Activated CD4-positive, alpha-beta T cell treated with anti-CD3 and anti-CD28 coated beads, Interleukin-2, amount 10 ng/mL, durations not matched to agents 7 days and 5 days (primary cell): ENCODE data around the gene PACSIN2. TPM values are rescaled to one million over a fixed set of nuclear protein-coding genes. Genes with fewer than 3 reads are reported as not detected.
"Not testable (repeated sequence)": the region's sequence is repeated elsewhere in the genome, so short reads cannot be mapped to it uniquely, and the experiment has no call there.

ENCODE experiments used
- CTCF ChIA-PET: fragments of 350-600 bp; sonication (Branson Sonifier 250); formaldehyde crosslinking; loops from one replicate; lab custom pipeline; 2021; ENCODE audit warnings: antibody characterized with exemption; lab: Charles Lee
- POLR2A ChIA-PET: fragments of 350-600 bp; sonication (Branson Sonifier 250); formaldehyde crosslinking; loops from one replicate; lab custom pipeline; 2021; ENCODE audit warnings: antibody characterized with exemption; lab: Charles Lee
- DNase-seq: peaks from one replicate; pipeline ENCODE4 v3.0.0-alpha.2; 2020
- H3K27ac Mint-ChIP-seq: one replicate; pipeline ENCODE4 v1.8.0; 2021; ENCODE audit warnings: mild to moderate bottlenecking, moderate library complexity, mixed read lengths
- H3K27me3 Mint-ChIP-seq: one replicate; pipeline ENCODE4 v1.8.0; 2021; ENCODE audit warnings: mixed read lengths
- H3K36me3 Mint-ChIP-seq: one replicate; pipeline ENCODE4 v1.8.0; 2021; ENCODE audit warnings: low read depth, mixed read lengths
- H3K4me1 Mint-ChIP-seq: one replicate; pipeline ENCODE4 v1.8.0; 2021; ENCODE audit warnings: mixed read lengths
- H3K4me3 Mint-ChIP-seq: one replicate; pipeline ENCODE4 v1.8.0; 2021; ENCODE audit warnings: mild to moderate bottlenecking, moderate library complexity, mixed read lengths
- H3K9me3 Mint-ChIP-seq: one replicate; pipeline ENCODE4 v1.8.0; 2021; ENCODE audit warnings: mixed read lengths
- total RNA-seq, 2 experiments: library from RNA; stranded (reverse); gene quantifications; one replicate each; pipeline ENCODE4 v1.2.3, GENCODE V29; 2021

Gene PACSIN2
- total RNA-seq, 2 experiments from 2014 or later, result 32.3 to 35.8 TPM

- ChIA-PET CTCF (no interaction called here), POLR2A (no interaction called here)
- Mint-ChIP-seq H3K4me1 (no peaks in the 10 kb centered on the region), H3K27me3 (no peaks in the 10 kb centered on the region), H3K27ac (no peak overlapping the region), H3K4me3 (no peak overlapping the region), H3K36me3 (no peaks in the 10 kb centered on the region), H3K9me3 (no peaks in the 10 kb centered on the region)
- DNase-seq, result no peak
Observed at GRCh38 chr22:43031617-43032016, 16.7 kb upstream of the PACSIN2 start.

- Mint-ChIP-seq H3K9me3 (no peaks in the 10 kb centered on the region), H3K27me3 (peaks cover 3% of the 10 kb centered on the region), H3K4me1 (peaks cover 10% of the 10 kb centered on the region), H3K27ac (no peak overlapping the region), H3K4me3 (no peak overlapping the region), H3K36me3 (no peaks in the 10 kb centered on the region)
- ChIA-PET POLR2A (no interaction called here), CTCF (interaction anchor here (1.9 kb wide), 1 partner anchor 15 kb away, joined by 5 read pairs; no protein-coding TSS in a partner anchor)
- no peak for DNase-seq
Observed at GRCh38 chr22:43018615-43019014, 3.7 kb upstream of the PACSIN2 start.

GRCh38 chr22:43017525-43018460 lies 2.8 kb upstream of the PACSIN2 start:
- no peaks in the 10 kb centered on the region for H3K9me3 Mint-ChIP-seq

GRCh38 chr22:43016150-43016549 lies 1.2 kb upstream of the PACSIN2 start:
- H3K4me1 Mint-ChIP-seq, result peaks cover 22% of the 10 kb centered on the region
- H3K27me3 Mint-ChIP-seq, DNase-seq, H3K4me3 Mint-ChIP-seq, POLR2A ChIA-PET, H3K9me3 Mint-ChIP-seq, CTCF ChIA-PET, H3K27ac Mint-ChIP-seq, H3K36me3 Mint-ChIP-seq: not testable (repeated sequence)

More at GRCh38 chr22:43017525-43018460, 2.8 kb upstream of the PACSIN2 start:
- DNase-seq, result no peak
- Mint-ChIP-seq H3K27ac (no peak overlapping the region), H3K4me1 (peaks cover 19% of the 10 kb centered on the region), H3K4me3 (no peak overlapping the region), H3K36me3 (no peaks in the 10 kb centered on the region), H3K27me3 (peaks cover 3% of the 10 kb centered on the region)
- POLR2A ChIA-PET, result interaction anchor here (0.6 kb wide), 1 partner anchor 71 kb away, joined by 3 read pairs; no protein-coding TSS in a partner anchor
- CTCF ChIA-PET, result interaction anchor here (0.7 to 1.9 kb wide), 2 partner anchors 16 to 1836 kb away, joined by 3 to 5 read pairs; no protein-coding TSS in a partner anchor

GRCh38 chr22:43015677-43016042 lies 711 bp upstream of the PACSIN2 start:
- Mint-ChIP-seq H3K4me3 (peak overlapping the region; percentile 95), H3K4me1 (peaks cover 22% of the 10 kb centered on the region), H3K27me3 (peaks cover 3% of the 10 kb centered on the region), H3K9me3 (no peaks in the 10 kb centered on the region), H3K27ac (peak overlapping the region; percentile 94), H3K36me3 (no peaks in the 10 kb centered on the region)
- ChIA-PET CTCF (interaction anchor here (0.7 kb wide), 1 partner anchor 1426 kb away, joined by 3 read pairs; no protein-coding TSS in a partner anchor), POLR2A (interaction anchor here (0.6 kb wide), 1 partner anchor 122 kb away, joined by 3 read pairs; no protein-coding TSS in a partner anchor)
- no peak for DNase-seq

- H3K27ac Mint-ChIP-seq, result peak overlapping the region; percentile 89
- peaks cover 22% of the 10 kb centered on the region for H3K4me1 Mint-ChIP-seq
- DNase-seq, result peak; percentile 44
- ChIA-PET POLR2A (no interaction called here), CTCF (interaction anchor here (0.6 to 1.3 kb wide), 4 partner anchors 9 to 34 kb away, joined by 3 to 4 read pairs (median 3); no protein-coding TSS in a partner anchor)
- H3K36me3 Mint-ChIP-seq, result no peaks in the 10 kb centered on the region
- H3K27me3 Mint-ChIP-seq, result peaks cover 3% of the 10 kb centered on the region
- no peaks in the 10 kb centered on the region for H3K9me3 Mint-ChIP-seq
- H3K4me3 Mint-ChIP-seq, result peak overlapping the region; percentile 95
Observed at GRCh38 chr22:43014316-43014868, 557 bp downstream of the PACSIN2 start.

GRCh38 chr22:43013355-43014315 lies 1.3 kb downstream of the PACSIN2 start:
- peaks cover 3% of the 10 kb centered on the region for H3K27me3 Mint-ChIP-seq
- no peaks in the 10 kb centered on the region for H3K36me3 Mint-ChIP-seq
- peak overlapping the region; percentile 95 for H3K4me3 Mint-ChIP-seq
- H3K4me1 Mint-ChIP-seq, result peaks cover 24% of the 10 kb centered on the region
- ChIA-PET CTCF (interaction anchor here (0.6 to 1.3 kb wide), 6 partner anchors 9 to 35 kb away, joined by 3 to 6 read pairs (median 3); no protein-coding TSS in a partner anchor), POLR2A (no interaction called here)
- H3K27ac Mint-ChIP-seq, result peak overlapping the region; percentile 89
- H3K9me3 Mint-ChIP-seq, result no peaks in the 10 kb centered on the region
- DNase-seq, result no peak

GRCh38 chr22:43012390-43012789 lies 2.6 kb downstream of the PACSIN2 start:
- H3K27me3 Mint-ChIP-seq, result no peaks in the 10 kb centered on the region
- no peaks in the 10 kb centered on the region for H3K9me3 Mint-ChIP-seq
- no peak overlapping the region for H3K27ac Mint-ChIP-seq
- CTCF ChIA-PET, result no interaction called here
- no peak for DNase-seq
- peaks cover 29% of the 10 kb centered on the region for H3K4me1 Mint-ChIP-seq
- POLR2A ChIA-PET, result no interaction called here
- no peaks in the 10 kb centered on the region for H3K36me3 Mint-ChIP-seq
- H3K4me3 Mint-ChIP-seq, result no peak overlapping the region

- POLR2A ChIA-PET, result no interaction called here
- Mint-ChIP-seq H3K9me3 (no peaks in the 10 kb centered on the region), H3K36me3 (no peaks in the 10 kb centered on the region), H3K4me1 (peaks cover 34% of the 10 kb centered on the region), H3K27me3 (no peaks in the 10 kb centered on the region), H3K4me3 (no peak overlapping the region), H3K27ac (no peak overlapping the region)
- CTCF ChIA-PET, result interaction anchor here (0.5 kb wide), 1 partner anchor 336 kb away, joined by 3 read pairs; no protein-coding TSS in a partner anchor
- DNase-seq, result no peak
Observed at GRCh38 chr22:43011079-43011478, 3.9 kb downstream of the PACSIN2 start.

GRCh38 chr22:43009444-43009843 lies 5.5 kb downstream of the PACSIN2 start:
- Mint-ChIP-seq H3K27ac (no peak overlapping the region), H3K4me1 (peaks cover 36% of the 10 kb centered on the region), H3K9me3 (no peaks in the 10 kb centered on the region), H3K4me3 (no peak overlapping the region), H3K36me3 (no peaks in the 10 kb centered on the region), H3K27me3 (no peaks in the 10 kb centered on the region)
- no peak for DNase-seq
- CTCF ChIA-PET, result no interaction called here
- POLR2A ChIA-PET, result interaction anchor here (0.6 kb wide), 1 partner anchor 93 kb away, joined by 3 read pairs; no protein-coding TSS in a partner anchor

GRCh38 chr22:43008921-43009320 lies 6.0 kb downstream of the PACSIN2 start:
- CTCF ChIA-PET, result no interaction called here
- H3K4me3 Mint-ChIP-seq, result no peak overlapping the region
- no peaks in the 10 kb centered on the region for H3K9me3 Mint-ChIP-seq

GRCh38 chr22:43008509-43008908 lies 6.4 kb downstream of the PACSIN2 start:
- ChIA-PET CTCF (no interaction called here), POLR2A (no interaction called here)
- H3K4me1 Mint-ChIP-seq, result peaks cover 38% of the 10 kb centered on the region

More at GRCh38 chr22:43008921-43009320, 6.0 kb downstream of the PACSIN2 start:
- H3K4me1 Mint-ChIP-seq, result peaks cover 38% of the 10 kb centered on the region
- POLR2A ChIA-PET, result no interaction called here
- no peaks in the 10 kb centered on the region for H3K36me3 Mint-ChIP-seq
- no peak for DNase-seq
- no peak overlapping the region for H3K27ac Mint-ChIP-seq
- H3K27me3 Mint-ChIP-seq, result no peaks in the 10 kb centered on the region

More at GRCh38 chr22:43008509-43008908, 6.4 kb downstream of the PACSIN2 start:
- Mint-ChIP-seq H3K27me3 (no peaks in the 10 kb centered on the region), H3K4me3 (no peak overlapping the region), H3K36me3 (peaks cover 4% of the 10 kb centered on the region), H3K9me3 (no peaks in the 10 kb centered on the region), H3K27ac (no peak overlapping the region)
- DNase-seq, result no peak
